Stimulated activated CD8-positive, alpha-beta memory T cell treated with anti-CD3 and anti-CD28 coated beads, Interleukin-4, amount 100 ng/mL, for 48 hours (primary cell): ENCODE data around the gene STK24.

ENCODE experiments used
- DNase-seq: peaks from one replicate; pipeline ENCODE4 v3.0.0-alpha.2; 2020

STK24 gene

GRCh38 chr13:98399756-98400155, 177.2 kb downstream of the STK24 start:
- DNase-seq: no peak

DNA sequence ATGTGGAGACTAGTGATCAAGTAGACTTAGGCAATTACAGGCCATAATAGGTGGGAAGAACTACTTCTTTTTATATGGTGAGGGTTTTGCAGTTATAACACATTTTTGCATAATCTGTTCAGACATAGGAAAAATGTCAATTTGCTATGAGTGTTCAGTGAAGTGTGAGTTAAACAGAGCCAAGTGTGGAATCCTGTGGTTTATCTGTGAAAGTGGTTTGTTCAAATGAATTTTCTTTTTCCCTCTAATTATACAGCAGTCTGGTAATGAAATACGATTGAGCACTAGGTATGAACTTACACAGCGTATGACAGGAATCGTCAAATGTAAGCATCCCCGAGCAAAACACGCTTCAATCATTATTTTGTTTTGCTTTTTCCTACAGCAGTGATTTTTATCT, 178.3 kb downstream of the STK24 start:
- no peak for DNase-seq

GRCh38 chr13:98397861-98398260, 179.0 kb downstream of the STK24 start:
- no peak for DNase-seq

GRCh38 chr13:98397221-98397620, 179.7 kb downstream of the STK24 start:
- DNase-seq: no peak

DNA sequence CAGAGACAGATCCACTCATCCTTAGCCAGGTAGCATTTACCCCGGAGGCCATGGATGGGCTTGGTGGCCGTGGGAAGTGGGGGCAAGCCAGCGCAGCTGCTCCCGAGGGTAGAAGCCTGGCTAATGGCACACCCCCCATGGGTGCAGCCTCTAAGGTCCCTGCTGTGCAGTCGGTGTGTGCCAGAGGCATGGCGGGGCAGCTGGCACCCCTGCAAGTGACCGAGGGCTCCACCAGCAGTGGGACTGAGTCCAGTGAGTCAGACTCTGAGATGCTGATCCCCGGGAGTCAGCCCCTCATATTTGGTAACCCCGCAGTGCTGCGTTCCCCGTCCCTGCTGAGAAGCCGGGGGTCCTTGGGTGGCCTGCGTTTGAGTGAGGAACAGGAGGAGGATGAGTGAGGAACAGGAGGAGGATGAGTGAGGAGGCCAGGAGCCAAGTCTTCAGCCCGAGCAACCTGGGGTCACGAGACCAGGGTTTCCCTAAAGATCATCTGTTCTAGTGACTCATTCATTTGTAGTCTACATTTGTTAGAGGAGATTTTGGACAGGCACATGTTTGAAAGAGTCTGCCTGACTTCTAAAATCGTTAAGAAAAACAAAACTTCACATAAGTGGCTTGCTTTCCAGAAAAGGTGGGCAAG, 180.7 kb downstream of the STK24 start:
- DNase-seq: no peak
